ENCODE data around the gene DENND1A. TPM values are rescaled to one million over a fixed set of nuclear protein-coding genes. Genes with fewer than 3 reads are reported as not detected.
A peak's percentile ranks its signal among the peaks of the same experiment; 100 is the strongest.

DENND1A gene
- total RNA-seq, 1 donor from 2014 or later = 12.7 TPM

DNA sequence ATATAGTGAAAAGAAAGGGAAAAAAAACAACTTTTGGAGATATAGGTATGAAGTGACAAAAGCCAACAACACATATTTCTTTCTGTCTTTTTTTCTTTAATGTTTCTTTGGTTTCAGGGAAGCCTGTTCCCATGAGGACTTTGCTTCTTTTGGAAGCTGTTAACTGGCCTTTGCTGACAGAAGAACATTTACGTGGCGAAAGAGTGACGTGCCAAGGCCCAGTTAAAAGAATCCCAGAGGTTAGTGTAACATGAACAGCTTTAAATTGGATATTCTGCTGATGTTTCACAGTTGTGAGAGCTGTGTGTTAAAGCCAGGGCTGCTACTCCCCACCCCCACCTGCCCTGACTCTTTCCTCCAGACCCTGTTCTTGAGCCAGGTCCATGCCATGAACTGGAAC is 298.1 kb downstream of the DENND1A start:
- peaks cover 4% of the 10 kb centered on the region for H3K4me1 Mint-ChIP-seq (ENCODE audit: low read depth, unreplicated experiment)
- TF ChIP-seq EZH2 (IDR thresholded peaks at IDR 0.05; ENCODE audit: insufficient read depth, low read length) = no peak
- TF ChIP-seq, protein P1, sequence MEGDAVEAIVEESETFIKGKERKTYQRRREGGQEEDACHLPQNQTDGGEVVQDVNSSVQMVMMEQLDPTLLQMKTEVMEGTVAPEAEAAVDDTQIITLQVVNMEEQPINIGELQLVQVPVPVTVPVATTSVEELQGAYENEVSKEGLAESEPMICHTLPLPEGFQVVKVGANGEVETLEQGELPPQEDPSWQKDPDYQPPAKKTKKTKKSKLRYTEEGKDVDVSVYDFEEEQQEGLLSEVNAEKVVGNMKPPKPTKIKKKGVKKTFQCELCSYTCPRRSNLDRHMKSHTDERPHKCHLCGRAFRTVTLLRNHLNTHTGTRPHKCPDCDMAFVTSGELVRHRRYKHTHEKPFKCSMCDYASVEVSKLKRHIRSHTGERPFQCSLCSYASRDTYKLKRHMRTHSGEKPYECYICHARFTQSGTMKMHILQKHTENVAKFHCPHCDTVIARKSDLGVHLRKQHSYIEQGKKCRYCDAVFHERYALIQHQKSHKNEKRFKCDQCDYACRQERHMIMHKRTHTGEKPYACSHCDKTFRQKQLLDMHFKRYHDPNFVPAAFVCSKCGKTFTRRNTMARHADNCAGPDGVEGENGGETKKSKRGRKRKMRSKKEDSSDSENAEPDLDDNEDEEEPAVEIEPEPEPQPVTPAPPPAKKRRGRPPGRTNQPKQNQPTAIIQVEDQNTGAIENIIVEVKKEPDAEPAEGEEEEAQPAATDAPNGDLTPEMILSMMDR (IDR thresholded peaks at IDR 0.05; ENCODE audit: insufficient read depth, low read depth, low read length) = no peak
- Histone ChIP-seq H3K36me3 (ENCODE audit: insufficient read depth, low read length) (no peaks in the 10 kb centered on the region), H2AFZ (ENCODE audit: low read depth, low read length) (no peak overlapping the region), H3K9me3 (ENCODE audit: insufficient read depth, low read depth, low read length) (no peaks in the 10 kb centered on the region), H4K20me1 (ENCODE audit: insufficient read depth, low read length) (no peaks in the 10 kb centered on the region), H3K4me1 (ENCODE audit: insufficient read depth, low read length) (no peaks in the 10 kb centered on the region), H3K4me3 (ENCODE audit: insufficient read depth, low read depth, low read length) (no peak overlapping the region), H3K9ac (ENCODE audit: low read length) (no peak overlapping the region), H3K27ac (ENCODE audit: low read depth, low read length) (no peak overlapping the region), H3K4me2 (ENCODE audit: low read length) (no peak overlapping the region), H3K27me3 (ENCODE audit: insufficient read depth, low read length) (no peaks in the 10 kb centered on the region), H3K79me2 (ENCODE audit: insufficient read depth, low read length) (no peaks in the 10 kb centered on the region)
- FAIRE-seq (no peak), DNase-seq (ENCODE audit: low read depth) (no peak)
- peaks cover 17% of the 10 kb centered on the region for H3K36me3 Mint-ChIP-seq (ENCODE audit: low read depth, unreplicated experiment)
- H3K27me3 Mint-ChIP-seq (ENCODE audit: low read depth, unreplicated experiment) = no peaks in the 10 kb centered on the region
- no peak overlapping the region for H3K27ac Mint-ChIP-seq (ENCODE audit: unreplicated experiment)
- no peaks in the 10 kb centered on the region for H3K9me3 Mint-ChIP-seq (ENCODE audit: unreplicated experiment)
- no peak overlapping the region for H3K4me3 Mint-ChIP-seq (ENCODE audit: unreplicated experiment)

GRCh38 chr9:123630233-123630632 is 299.7 kb downstream of the DENND1A start:
- Mint-ChIP-seq H3K9me3 (ENCODE audit: unreplicated experiment) (peaks cover 4% of the 10 kb centered on the region), H3K27ac (ENCODE audit: unreplicated experiment) (no peak overlapping the region), H3K4me3 (ENCODE audit: unreplicated experiment) (no peak overlapping the region), H3K4me1 (ENCODE audit: low read depth, unreplicated experiment) (peaks cover 2% of the 10 kb centered on the region), H3K27me3 (ENCODE audit: low read depth, unreplicated experiment) (peaks cover 4% of the 10 kb centered on the region), H3K36me3 (ENCODE audit: low read depth, unreplicated experiment) (peaks cover 20% of the 10 kb centered on the region)
- Histone ChIP-seq H3K27ac (ENCODE audit: low read depth, low read length) (no peak overlapping the region), H2AFZ (ENCODE audit: low read depth, low read length) (no peak overlapping the region), H3K9me3 (ENCODE audit: insufficient read depth, low read depth, low read length) (no peaks in the 10 kb centered on the region), H3K27me3 (ENCODE audit: insufficient read depth, low read length) (no peaks in the 10 kb centered on the region), H4K20me1 (ENCODE audit: insufficient read depth, low read length) (no peaks in the 10 kb centered on the region), H3K36me3 (ENCODE audit: insufficient read depth, low read length) (no peaks in the 10 kb centered on the region), H3K4me2 (ENCODE audit: low read length) (no peak overlapping the region), H3K9ac (ENCODE audit: low read length) (no peak overlapping the region), H3K79me2 (ENCODE audit: insufficient read depth, low read length) (no peaks in the 10 kb centered on the region), H3K4me3 (ENCODE audit: insufficient read depth, low read depth, low read length) (no peak overlapping the region), H3K4me1 (ENCODE audit: insufficient read depth, low read length) (no peaks in the 10 kb centered on the region)
- TF ChIP-seq EZH2 (IDR thresholded peaks at IDR 0.05; ENCODE audit: insufficient read depth, low read length) = no peak
- TF ChIP-seq, protein P1 (IDR thresholded peaks at IDR 0.05; ENCODE audit: insufficient read depth, low read depth, low read length) = no peak
- FAIRE-seq = no peak
- DNase-seq (ENCODE audit: low read depth) = no peak

- no peak overlapping the region for H3K9ac ChIP-seq (ENCODE audit: low read length)
- TF ChIP-seq, protein P1 (IDR thresholded peaks at IDR 0.05; ENCODE audit: insufficient read depth, low read depth, low read length) = no peak
- TF ChIP-seq EZH2 (IDR thresholded peaks at IDR 0.05; ENCODE audit: insufficient read depth, low read length) = no peak
- no peak overlapping the region for H2AFZ ChIP-seq (ENCODE audit: low read depth, low read length)
- H3K27ac Mint-ChIP-seq (ENCODE audit: unreplicated experiment) = no peak overlapping the region
- DNase-seq (ENCODE audit: low read depth) (peak; percentile 16), FAIRE-seq (no peak)
- H3K79me2 ChIP-seq (ENCODE audit: insufficient read depth, low read length) = no peaks in the 10 kb centered on the region
- H3K36me3 ChIP-seq (ENCODE audit: insufficient read depth, low read length) = no peaks in the 10 kb centered on the region
- peaks cover 2% of the 10 kb centered on the region for H3K4me1 Mint-ChIP-seq (ENCODE audit: low read depth, unreplicated experiment)
- no peaks in the 10 kb centered on the region for H3K9me3 ChIP-seq (ENCODE audit: insufficient read depth, low read depth, low read length)
- no peaks in the 10 kb centered on the region for H3K27me3 ChIP-seq (ENCODE audit: insufficient read depth, low read length)
- no peak overlapping the region for H3K4me2 ChIP-seq (ENCODE audit: low read length)
- no peaks in the 10 kb centered on the region for H4K20me1 ChIP-seq (ENCODE audit: insufficient read depth, low read length)
- no peak overlapping the region for H3K27ac ChIP-seq (ENCODE audit: low read depth, low read length)
- peaks cover 4% of the 10 kb centered on the region for H3K27me3 Mint-ChIP-seq (ENCODE audit: low read depth, unreplicated experiment)
- H3K4me1 ChIP-seq (ENCODE audit: insufficient read depth, low read length) = no peaks in the 10 kb centered on the region
- H3K36me3 Mint-ChIP-seq (ENCODE audit: low read depth, unreplicated experiment) = peaks cover 20% of the 10 kb centered on the region
- peaks cover 4% of the 10 kb centered on the region for H3K9me3 Mint-ChIP-seq (ENCODE audit: unreplicated experiment)
- H3K4me3 ChIP-seq (ENCODE audit: insufficient read depth, low read depth, low read length) = no peak overlapping the region
- H3K4me3 Mint-ChIP-seq (ENCODE audit: unreplicated experiment) = no peak overlapping the region
These were observed 300.4 kb downstream of the DENND1A start for GRCh38 chr9:123629531-123629930.

Measured in astrocyte (in vitro differentiated cells and primary cell).